Glomerular endothelial cell (primary cell): Measurements from ENCODE around the gene DTX2. TPM values are rescaled to one million over a fixed set of nuclear protein-coding genes. Genes with fewer than 3 reads are reported as not detected.
"Not testable (repeated sequence)": the region's sequence is repeated elsewhere in the genome, so short reads cannot be mapped to it uniquely, and the experiment has no call there.

ENCODE experiments used
- DNase-seq: peaks from one replicate; pipeline ENCODE4 v3.0.0-alpha.2; 2011; ENCODE audit warnings: low read depth, low spot score; ENCODE audit errors: extremely low read depth
- total RNA-seq: library from RNA; depleted of rRNA; stranded (reverse); fragments of >200 nt; gene quantifications from 2 replicates; pipeline ENCODE4 v1.2.3, GENCODE V29; 2015

DTX2 gene
- total RNA-seq, 1 donor from 2014 or later = 27.3 TPM

DNA sequence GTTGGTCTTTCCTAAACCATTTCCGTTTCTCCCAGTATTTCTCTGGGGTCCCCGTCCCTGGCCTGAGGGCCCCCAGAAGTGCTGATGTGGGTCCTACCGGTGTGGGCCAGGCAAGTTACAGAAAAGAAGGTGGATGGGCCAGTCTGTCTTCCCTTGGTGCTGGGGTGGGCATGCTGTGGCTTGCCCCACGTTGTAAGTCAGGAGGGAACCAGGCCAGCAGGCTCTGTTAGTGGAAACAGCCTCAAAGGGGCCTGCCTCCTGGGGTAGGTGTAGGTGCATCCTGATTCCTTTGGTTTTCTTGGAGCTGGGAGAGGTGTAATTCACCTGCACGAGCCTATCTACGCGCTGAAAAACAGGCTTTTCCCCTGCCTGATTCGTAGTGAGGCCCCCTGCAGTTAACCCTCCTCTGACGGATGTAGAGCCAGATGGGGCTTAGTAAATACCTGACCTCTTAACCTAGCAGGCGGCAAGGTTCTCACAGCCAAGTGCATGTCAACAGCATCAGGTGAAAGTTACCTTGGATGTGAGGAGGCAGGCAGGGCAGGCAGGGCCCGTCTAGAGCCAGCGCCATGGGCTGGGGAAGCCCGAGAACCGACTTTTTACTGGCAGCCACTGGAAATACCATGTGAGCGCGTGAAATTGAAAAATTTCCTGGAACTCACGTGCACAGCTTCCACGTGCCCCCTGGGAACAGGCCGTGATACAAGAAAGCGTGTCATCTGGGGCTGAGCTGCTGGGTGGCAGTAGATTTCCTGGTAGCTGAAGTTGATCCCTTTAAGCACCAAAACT lies 24.5 kb downstream of the DTX2 start:
- not testable (repeated sequence) for DNase-seq

DNA sequence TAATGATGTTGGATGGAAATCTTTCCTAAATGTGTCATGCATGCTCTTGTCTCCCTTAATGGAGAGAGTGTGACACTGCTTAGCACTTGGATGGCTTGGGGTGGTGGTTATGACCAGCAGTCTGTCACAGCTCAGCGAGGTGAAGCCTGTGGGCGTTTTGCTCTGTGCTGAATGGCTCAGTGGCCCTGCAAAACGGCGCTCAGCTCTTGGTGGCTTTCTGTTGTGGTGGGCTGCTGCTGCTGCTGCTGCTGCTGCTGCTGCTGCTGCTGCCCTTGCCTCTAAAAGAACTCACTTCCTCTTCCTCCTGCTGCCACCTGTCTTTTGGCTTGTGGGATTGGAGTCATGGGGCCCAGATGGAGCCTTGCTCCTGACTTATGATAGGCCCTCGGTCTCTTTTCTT lies 25.1 kb downstream of the DTX2 start:
- not testable (repeated sequence) for DNase-seq

- not testable (repeated sequence) for DNase-seq
Observed at GRCh38 chr7:76487969-76488368, 26.5 kb downstream of the DTX2 start.

DNA sequence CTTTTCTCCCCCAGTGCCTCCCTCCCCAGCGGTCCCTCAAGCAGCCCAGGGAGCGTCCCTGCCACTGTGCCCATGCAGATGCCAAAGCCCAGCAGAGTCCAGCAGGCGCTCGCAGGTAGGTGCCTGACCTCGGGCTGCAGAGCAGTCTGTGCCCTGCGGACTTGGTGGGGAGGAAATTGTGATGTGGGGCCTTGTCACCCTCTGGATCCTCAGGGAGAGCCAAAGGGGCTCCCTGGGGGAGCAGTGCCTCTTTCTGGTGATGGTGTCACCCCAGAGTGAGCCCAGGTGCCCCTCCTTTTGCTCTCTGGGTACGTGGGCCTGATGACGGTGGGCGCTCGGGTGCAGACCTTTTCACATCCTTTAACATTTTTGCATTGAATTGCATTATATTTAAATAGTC lies 30.6 kb downstream of the DTX2 start:
- not testable (repeated sequence) for DNase-seq

GRCh38 chr7:76495717-76496116 lies 34.2 kb downstream of the DTX2 start:
- not testable (repeated sequence) for DNase-seq

GRCh38 chr7:76497918-76498582 lies 36.5 kb downstream of the DTX2 start:
- not testable (repeated sequence) for DNase-seq

- not testable (repeated sequence) for DNase-seq
Observed at GRCh38 chr7:76498583-76499200, 37.2 kb downstream of the DTX2 start.

GRCh38 chr7:76499201-76499923 lies 37.9 kb downstream of the DTX2 start:
- DNase-seq = not testable (repeated sequence)

- not testable (repeated sequence) for DNase-seq
Observed at GRCh38 chr7:76499924-76500241, 38.4 kb downstream of the DTX2 start.

GRCh38 chr7:76502224-76502623 lies 40.7 kb downstream of the DTX2 start:
- not testable (repeated sequence) for DNase-seq

GRCh38 chr7:76502836-76503235 lies 41.3 kb downstream of the DTX2 start:
- DNase-seq = not testable (repeated sequence)

DNA sequence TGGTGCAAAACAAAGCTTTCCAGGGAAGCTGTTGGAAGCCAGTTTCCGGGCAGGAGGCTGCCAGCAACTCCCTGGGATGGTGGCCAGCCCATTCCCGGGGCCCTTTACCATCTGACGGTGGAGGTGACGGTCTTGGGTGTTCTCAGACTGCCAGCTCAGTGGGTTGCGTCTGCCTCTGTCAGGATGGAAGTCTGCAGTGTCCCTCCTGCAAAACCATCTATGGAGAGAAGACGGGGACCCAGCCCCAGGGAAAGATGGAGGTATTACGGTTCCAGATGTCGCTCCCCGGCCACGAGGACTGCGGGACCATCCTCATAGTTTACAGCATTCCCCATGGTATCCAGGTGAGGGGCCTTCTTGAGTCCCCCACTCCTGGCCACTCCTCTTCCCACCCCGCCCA lies 41.7 kb downstream of the DTX2 start:
- DNase-seq = not testable (repeated sequence)

- DNase-seq = not testable (repeated sequence)
Observed at GRCh38 chr7:76504351-76505167, 43.0 kb downstream of the DTX2 start.

GRCh38 chr7:76505168-76506080 lies 43.9 kb downstream of the DTX2 start:
- no peak for DNase-seq

- no peak for DNase-seq
Observed at GRCh38 chr7:76506081-76506440, 44.6 kb downstream of the DTX2 start.

DNA sequence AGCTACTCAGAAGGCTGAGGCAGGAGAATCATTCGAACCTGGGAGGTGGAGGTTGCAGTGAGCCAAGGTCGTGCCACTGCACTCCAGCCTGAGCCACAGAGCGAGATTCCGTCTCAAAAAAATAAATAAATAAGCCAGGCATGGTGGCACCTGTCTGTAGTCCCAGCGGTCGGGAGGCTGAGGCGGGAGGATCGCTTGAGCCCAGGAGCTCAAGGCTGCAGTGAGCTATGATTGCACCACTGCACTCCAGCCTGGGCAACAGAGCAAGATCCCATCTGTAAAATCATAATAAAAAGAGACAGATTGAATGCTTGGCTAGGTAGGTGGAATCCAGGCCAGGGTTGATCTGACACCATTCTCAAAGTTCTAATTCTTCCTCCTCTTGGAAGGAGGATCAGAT lies 45.1 kb downstream of the DTX2 start:
- DNase-seq = not testable (repeated sequence)

- no peak for DNase-seq
Observed at GRCh38 chr7:76507723-76508406, 46.4 kb downstream of the DTX2 start.

GRCh38 chr7:76509931-76510877 lies 48.7 kb downstream of the DTX2 start, which contains the start of gene UPK3B:
Gene UPK3B, plus strand, starts transcription at chr7:76510552. Its CDS starts 101 bp downstream, at chr7:76510653.
- no peak for DNase-seq
